Activated CD4-positive, alpha-beta memory T cell treated with anti-CD3 and anti-CD28 coated beads, Interleukin-2, amount 10 ng/mL, durations not matched to agents 7 days and 5 days (primary cell): Measurements from ENCODE around the gene MAD1L1. TPM values are rescaled to one million over a fixed set of nuclear protein-coding genes. Genes with fewer than 3 reads are reported as not detected.
A peak's percentile ranks its signal among the peaks of the same experiment; 100 is the strongest.
"Not testable (repeated sequence)": the region's sequence is repeated elsewhere in the genome, so short reads cannot be mapped to it uniquely, and the experiment has no call there.

Experiments used
- CTCF ChIA-PET: fragments of 350-600 bp; sonication (Branson Sonifier 250); formaldehyde crosslinking; loops from one replicate; lab custom pipeline; 2021; ENCODE audit warnings: antibody characterized with exemption, inconsistent platforms; lab: Charles Lee
- POLR2A ChIA-PET: fragments of 350-600 bp; sonication (Branson Sonifier 250); formaldehyde crosslinking; loops from one replicate; lab custom pipeline; 2021; ENCODE audit warnings: antibody characterized with exemption; lab: Charles Lee
- DNase-seq: peaks from one replicate; pipeline ENCODE4 v3.0.0-alpha.2; 2020
- H3K27ac Mint-ChIP-seq: one replicate; pipeline ENCODE4 v1.8.0; 2021; ENCODE audit warnings: mild to moderate bottlenecking, mixed read lengths
- H3K27me3 Mint-ChIP-seq: one replicate; pipeline ENCODE4 v1.8.0; 2021; ENCODE audit warnings: mixed read lengths
- H3K36me3 Mint-ChIP-seq: one replicate; pipeline ENCODE4 v1.8.0; 2021; ENCODE audit warnings: low read depth, mixed read lengths
- H3K4me1 Mint-ChIP-seq: one replicate; pipeline ENCODE4 v1.8.0; 2021; ENCODE audit warnings: mixed read lengths
- H3K4me3 Mint-ChIP-seq: one replicate; pipeline ENCODE4 v1.8.0; 2021; ENCODE audit warnings: mild to moderate bottlenecking, mixed read lengths
- H3K9me3 Mint-ChIP-seq: one replicate; pipeline ENCODE4 v1.8.0; 2021; ENCODE audit warnings: mixed read lengths
- total RNA-seq, 2 experiments: library from RNA; stranded (reverse); gene quantifications; one replicate each; pipeline ENCODE4 v1.2.3, GENCODE V29; 2021

Gene MAD1L1
- total RNA-seq, 2 experiments from 2014 or later = 120 to 136 TPM

DNA sequence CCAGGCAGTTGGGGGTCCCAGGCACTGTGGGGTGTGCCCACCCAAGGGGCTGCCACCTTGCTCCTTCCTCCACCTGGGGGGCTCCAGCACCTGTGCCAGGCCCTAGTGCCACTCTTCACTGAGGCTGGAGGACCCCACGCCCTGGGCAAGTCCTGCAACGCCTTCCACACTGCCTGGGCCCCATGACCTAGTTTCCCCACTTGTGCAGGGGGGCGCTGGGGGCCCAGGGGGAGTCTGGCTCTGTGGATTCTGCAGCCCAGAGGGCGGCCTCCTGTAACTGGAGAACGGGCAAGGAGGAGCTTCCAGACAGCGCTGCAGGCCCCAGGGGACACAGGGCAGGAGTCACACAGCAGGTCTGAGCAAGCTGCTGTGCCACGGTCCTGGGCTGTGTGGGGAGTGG is 416.3 kb downstream of the MAD1L1 start:
- POLR2A ChIA-PET, H3K4me1 Mint-ChIP-seq, CTCF ChIA-PET, H3K36me3 Mint-ChIP-seq, H3K9me3 Mint-ChIP-seq, H3K27ac Mint-ChIP-seq, H3K4me3 Mint-ChIP-seq: not testable (repeated sequence)
- peak; percentile 9 for DNase-seq
- peaks cover 13% of the 10 kb centered on the region for H3K27me3 Mint-ChIP-seq

DNA sequence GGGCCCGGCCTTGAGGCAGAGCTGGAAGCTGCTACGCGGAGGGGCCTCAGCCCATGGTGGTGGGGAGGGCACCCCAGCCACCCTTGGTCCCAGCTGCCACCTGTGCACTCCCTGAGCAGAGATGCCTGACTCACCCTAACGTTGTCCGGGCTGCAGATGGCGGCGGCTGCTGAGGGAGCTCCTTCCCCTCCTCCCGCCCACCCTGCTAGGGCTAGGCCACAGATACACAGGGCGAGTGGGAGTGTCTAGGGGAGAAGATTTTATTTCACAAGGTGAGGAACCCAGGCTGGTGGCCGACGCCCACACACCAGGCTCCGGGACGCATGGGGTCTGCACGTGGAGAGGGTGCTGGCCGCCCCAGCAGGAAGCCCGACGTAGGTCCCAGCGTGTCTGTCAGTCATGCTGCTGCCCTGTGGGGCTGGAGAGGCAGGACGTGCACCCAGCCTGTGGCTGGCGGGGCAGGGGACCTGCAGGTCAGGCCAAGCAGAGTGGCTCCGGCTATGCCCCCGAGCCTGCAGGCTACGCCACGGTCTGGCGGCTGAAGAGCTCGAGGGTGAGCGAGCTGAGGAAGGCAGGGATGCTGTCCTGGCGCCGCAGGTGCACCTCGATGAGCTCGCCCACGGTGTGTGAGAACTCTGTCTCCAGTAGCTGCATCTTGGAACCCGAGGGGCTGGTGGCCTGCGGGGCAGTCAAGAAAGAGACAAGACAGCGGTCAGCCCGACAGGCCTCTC is 417.0 kb downstream of the MAD1L1 start:
- H3K27me3 Mint-ChIP-seq, POLR2A ChIA-PET, H3K9me3 Mint-ChIP-seq, H3K27ac Mint-ChIP-seq, H3K4me3 Mint-ChIP-seq, CTCF ChIA-PET, H3K4me1 Mint-ChIP-seq, DNase-seq, H3K36me3 Mint-ChIP-seq: not testable (repeated sequence)

DNA sequence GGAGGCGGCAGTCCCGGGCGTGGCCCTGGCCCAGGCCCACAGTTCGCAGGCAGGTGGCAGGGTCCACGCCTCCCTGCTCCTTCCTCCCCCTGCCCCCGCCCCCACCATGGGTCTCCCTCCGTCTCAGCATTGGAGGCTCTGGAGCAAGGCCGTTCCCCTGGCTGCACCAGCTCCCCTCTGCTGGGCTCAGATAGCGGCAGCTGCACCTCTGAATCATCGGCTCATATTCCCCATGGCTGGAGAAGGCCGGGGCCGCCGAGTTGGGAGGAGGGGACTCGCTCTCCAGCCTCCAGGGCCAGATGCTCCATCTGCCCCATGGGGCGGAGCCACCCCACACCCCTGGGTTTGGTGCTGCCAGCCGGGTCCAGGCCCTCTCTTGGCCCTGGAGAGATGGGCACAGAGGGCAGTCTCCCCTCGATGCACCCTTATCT is 417.7 kb downstream of the MAD1L1 start:
- CTCF ChIA-PET = interaction anchor here (0.7 kb wide), 1 partner anchor 9 kb away, joined by 3 read pairs; no protein-coding TSS in a partner anchor
- POLR2A ChIA-PET = no interaction called here
- Mint-ChIP-seq H3K27ac (no peak overlapping the region), H3K36me3 (no peaks in the 10 kb centered on the region), H3K4me1 (peaks cover 7% of the 10 kb centered on the region), H3K4me3 (no peak overlapping the region), H3K9me3 (no peaks in the 10 kb centered on the region), H3K27me3 (peaks cover 7% of the 10 kb centered on the region)
- no peak for DNase-seq

DNA sequence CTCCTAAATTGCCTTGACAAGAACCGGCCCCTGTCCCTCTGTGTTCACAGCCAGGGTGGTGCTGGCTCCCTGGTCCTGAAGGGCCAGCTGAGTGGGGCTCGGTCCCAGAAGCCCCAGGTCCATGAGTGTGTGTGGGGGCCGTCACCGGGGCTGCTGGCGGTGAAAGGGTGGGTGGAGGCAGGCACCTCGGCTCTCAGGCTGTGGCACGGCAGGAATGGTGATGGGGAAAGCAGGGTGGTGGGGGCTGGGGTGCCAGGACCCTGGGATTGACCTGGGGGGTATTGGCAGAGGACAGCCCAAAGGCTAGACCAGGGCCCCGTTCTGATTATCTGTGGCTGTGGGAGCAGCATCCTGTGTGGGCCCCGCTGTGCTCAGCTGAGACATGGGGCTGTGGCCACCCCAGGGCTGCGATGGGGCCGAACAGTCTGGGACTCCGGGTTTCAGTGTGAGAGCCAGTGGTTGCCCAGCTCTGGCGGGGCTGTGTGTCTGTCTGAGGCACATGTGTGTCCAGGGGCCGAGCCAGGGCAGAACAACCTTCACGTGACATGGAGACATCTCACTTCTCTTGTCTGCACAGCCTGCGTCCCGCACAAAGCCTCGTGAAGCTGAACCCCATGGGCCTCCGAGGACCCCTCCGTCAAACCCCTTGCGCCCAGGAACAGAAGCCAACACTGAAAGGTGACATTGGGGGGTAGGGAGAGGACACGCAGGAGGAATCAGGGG is 418.5 kb downstream of the MAD1L1 start:
- CTCF ChIA-PET = interaction anchor here (0.7 kb wide), 1 partner anchor 8 kb away, joined by 3 read pairs; no protein-coding TSS in a partner anchor
- Mint-ChIP-seq H3K27ac (no peak overlapping the region), H3K4me1 (no peaks in the 10 kb centered on the region), H3K9me3 (no peaks in the 10 kb centered on the region), H3K4me3 (no peak overlapping the region), H3K27me3 (peaks cover 2% of the 10 kb centered on the region), H3K36me3 (no peaks in the 10 kb centered on the region)
- POLR2A ChIA-PET = no interaction called here
- no peak for DNase-seq

DNA sequence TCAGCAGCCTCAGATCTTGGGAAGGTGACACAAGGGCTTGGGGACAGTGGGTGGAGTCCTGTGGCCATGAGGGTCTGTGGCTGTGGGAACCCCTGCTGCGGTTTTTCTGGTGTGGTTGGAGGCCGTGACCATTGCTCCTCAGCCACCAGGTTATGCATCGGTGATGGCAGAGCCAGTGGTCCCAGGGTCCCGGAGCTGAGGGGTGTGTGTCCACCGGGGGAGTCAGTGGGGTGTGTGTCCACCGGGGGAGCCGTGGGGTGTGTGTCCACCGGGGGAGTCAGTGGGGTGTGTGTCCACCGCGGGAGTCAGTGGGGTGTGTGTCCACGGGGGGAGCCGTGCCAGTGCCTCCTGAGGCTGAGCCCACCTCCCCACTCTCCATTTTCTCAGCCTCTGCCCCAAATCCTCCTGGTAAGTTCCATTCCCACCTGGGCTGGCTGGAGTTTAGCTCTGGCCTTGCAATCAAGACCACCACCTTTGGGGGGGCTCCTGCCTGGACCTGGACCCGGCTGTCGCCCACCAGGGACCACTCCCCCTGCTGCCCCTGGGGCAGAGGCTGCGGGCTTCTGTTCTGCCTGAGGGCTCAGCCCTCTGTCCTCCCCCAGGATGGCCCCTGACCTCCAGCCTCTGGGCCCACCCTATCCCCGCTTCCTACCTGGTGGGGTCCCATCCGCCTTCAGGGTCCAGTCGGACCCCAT is 419.2 kb downstream of the MAD1L1 start:
- Mint-ChIP-seq H3K4me1 (no peaks in the 10 kb centered on the region), H3K27ac (no peak overlapping the region), H3K27me3 (no peaks in the 10 kb centered on the region), H3K4me3 (no peak overlapping the region), H3K36me3 (no peaks in the 10 kb centered on the region), H3K9me3 (no peaks in the 10 kb centered on the region)
- ChIA-PET POLR2A (no interaction called here), CTCF (no interaction called here)
- DNase-seq = no peak

DNA sequence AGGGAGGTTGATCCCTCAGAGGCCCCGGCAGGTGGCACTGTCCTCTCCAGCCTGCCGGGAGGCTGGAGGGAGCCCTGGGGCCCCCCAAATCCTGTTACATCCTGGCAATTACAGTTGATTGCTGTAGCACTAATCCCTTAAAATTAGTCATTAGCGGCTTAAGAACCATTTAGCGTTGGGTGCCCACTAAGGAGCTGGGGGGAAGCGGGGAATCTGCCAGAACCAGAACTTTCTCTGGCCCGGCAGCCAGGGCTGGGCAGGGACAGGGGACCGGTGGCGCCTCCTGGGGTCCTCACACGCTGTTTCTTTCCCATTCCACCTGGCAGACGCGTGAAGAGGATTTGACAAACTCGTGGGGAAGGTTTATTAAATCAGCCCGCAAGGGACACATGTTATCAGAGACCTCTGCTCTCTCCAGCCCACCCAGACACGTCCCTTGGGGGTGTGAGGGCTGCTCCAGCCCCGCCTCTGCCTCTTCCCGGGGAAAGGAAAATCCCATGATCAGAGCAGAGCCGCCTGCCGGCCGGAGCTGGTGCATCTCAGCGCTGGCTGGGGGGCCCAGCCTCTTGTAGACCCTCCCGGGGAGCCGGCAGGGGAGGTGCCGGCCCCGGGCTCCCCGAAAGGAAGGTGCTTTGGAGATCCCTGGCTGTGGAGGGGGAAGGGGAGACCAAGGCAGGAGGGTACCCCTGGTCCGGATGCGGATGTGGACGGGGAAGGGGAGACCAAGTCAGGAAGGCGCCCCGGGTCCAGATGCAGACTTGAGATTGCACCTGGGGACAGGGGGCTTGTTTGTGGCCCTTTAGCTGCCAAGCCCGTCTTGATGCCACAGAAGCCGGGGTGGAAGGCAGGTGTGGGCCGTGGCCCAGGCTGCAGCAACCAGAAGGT is 420.0 kb downstream of the MAD1L1 start:
- ChIA-PET POLR2A (no interaction called here), CTCF (no interaction called here)
- no peak for DNase-seq
- Mint-ChIP-seq H3K4me1 (no peaks in the 10 kb centered on the region), H3K27ac (no peak overlapping the region), H3K27me3 (no peaks in the 10 kb centered on the region), H3K4me3 (no peak overlapping the region), H3K9me3 (no peaks in the 10 kb centered on the region), H3K36me3 (no peaks in the 10 kb centered on the region)

DNA sequence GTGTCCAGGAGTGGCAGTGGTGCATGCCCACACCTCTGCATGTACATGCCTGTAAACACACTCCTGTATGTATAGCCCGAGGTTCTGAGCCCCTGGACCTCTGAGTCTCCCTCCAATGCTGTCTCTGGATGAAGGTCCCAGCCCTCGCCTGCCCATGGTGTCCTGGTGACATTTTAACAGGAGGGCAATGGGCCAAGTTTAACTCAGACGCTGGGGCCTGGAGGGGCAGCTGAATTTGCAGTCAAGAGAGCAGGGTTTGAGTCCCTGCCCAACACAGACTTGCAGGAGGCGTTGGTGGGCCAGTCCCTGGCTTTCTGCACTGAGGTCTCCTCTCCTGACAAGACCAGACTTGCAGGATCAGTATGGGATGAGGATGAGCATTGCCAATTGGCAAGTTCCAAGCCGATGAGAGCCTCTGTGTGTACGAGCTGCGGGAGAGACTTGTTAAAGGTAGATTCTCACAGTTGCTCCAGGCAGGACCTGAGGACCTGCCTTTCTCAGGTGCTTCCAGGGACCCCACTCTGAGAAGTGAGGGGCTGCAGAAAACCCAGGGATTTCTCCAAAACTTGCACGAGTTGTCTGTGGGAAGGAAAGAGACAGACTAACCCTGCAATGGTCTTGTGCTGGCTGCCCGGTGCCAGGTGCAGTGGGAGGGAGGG is 420.8 kb downstream of the MAD1L1 start:
- Mint-ChIP-seq H3K36me3 (no peaks in the 10 kb centered on the region), H3K4me1 (no peaks in the 10 kb centered on the region), H3K4me3 (no peak overlapping the region), H3K27me3 (no peaks in the 10 kb centered on the region), H3K9me3 (no peaks in the 10 kb centered on the region), H3K27ac (no peak overlapping the region)
- ChIA-PET CTCF (no interaction called here), POLR2A (no interaction called here)
- DNase-seq = no peak

DNA sequence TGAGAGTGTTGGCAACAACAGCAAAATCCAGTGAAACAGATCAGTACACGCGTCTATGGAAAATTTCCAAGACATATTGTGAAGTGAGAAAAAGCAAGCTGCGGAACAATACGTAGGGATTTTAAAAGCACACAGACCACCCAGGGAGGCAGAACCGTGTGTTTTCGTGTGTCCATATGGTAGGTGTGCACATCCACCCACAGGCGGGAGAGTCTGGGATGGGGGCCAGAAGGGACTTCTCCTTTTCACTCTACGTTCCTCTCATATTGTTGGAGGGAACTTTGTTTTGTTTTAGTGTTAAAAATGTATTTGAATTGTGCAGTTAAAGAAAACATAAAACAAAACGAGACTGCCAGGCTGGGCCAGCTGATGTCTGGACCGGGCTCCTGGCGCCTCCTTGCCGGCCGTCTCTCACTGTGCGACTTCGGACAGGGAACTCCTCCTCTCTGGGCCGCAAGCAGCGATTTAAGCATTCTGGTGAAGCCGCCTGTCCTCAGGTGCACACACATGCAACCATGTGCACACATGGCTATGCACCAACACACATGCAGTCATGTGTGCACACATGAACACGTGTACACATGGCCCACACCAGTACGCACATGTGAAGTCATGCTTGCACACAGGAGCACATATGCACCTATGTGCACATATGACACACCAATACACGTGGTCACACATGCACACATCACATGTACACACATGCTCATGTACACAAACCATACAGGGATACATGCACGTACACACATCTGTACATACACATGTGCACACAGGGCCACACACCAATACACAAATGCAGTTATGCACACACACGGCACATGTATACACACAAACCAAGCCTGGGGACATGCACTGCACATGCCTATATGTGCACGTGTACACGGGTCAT is 421.5 kb downstream of the MAD1L1 start:
- H3K4me1 Mint-ChIP-seq = no peaks in the 10 kb centered on the region
- H3K9me3 Mint-ChIP-seq = no peaks in the 10 kb centered on the region
- no peaks in the 10 kb centered on the region for H3K27me3 Mint-ChIP-seq
- ChIA-PET CTCF (no interaction called here), POLR2A (no interaction called here)
- H3K36me3 Mint-ChIP-seq = no peaks in the 10 kb centered on the region
- no peak for DNase-seq
- H3K4me3 Mint-ChIP-seq = no peak overlapping the region
- no peak overlapping the region for H3K27ac Mint-ChIP-seq

DNA sequence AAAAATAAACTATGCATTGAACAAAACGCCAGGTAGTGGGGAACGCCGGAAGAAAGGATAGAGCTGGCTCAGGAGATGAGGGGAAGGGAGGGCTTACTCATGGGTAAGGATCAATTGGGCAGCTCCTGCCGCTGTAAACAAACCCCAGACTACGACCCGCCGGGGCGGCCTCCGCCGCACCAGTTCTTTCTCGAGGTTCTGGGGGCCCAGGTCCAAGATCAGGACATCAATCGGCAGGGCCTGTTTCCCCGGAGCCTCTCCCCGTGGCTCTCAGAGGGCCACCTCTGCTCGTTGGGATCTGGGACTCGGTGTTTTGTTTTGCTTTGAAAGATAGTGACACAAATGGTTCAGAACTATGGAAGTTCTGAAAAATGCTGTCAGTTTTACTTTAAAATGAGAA is 422.2 kb downstream of the MAD1L1 start:
- CTCF ChIA-PET = no interaction called here
- Mint-ChIP-seq H3K9me3 (no peaks in the 10 kb centered on the region), H3K4me1 (no peaks in the 10 kb centered on the region), H3K4me3 (no peak overlapping the region), H3K36me3 (no peaks in the 10 kb centered on the region), H3K27ac (no peak overlapping the region), H3K27me3 (no peaks in the 10 kb centered on the region)
- POLR2A ChIA-PET = no interaction called here
- DNase-seq = no peak

DNA sequence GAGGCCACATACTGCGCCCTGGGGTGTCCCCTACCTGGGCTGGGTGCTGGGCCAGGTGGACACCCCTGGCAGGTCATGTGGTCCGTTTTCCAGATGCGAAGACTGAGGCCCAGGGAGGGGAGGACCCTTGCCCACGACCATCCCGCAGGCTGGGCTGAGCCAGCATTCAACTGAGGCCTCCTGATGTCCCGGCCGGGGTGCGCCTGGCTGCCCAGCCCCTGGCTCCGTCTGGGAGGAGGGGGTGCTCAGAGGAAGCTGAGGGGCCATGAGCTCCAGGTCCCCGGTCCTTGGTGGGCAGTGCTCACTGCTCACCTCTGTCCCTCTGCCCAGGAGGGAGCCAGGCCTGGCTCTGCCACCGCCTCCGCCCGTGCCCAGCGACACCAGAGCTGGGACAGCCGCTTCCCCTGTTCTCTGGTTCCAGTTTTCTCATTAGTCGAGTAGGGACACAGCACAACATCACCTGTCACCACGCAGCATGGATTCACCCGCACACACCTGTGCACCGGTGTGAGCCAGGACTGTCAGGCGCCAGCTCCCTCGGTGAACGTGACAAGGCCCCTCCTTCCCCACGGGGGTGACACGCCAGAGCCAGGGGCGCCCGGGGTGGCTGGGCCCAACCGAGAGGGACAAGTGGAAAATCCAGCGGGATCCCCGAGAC is 423.0 kb downstream of the MAD1L1 start:
- POLR2A ChIA-PET = no interaction called here
- DNase-seq = no peak
- CTCF ChIA-PET = no interaction called here

DNA sequence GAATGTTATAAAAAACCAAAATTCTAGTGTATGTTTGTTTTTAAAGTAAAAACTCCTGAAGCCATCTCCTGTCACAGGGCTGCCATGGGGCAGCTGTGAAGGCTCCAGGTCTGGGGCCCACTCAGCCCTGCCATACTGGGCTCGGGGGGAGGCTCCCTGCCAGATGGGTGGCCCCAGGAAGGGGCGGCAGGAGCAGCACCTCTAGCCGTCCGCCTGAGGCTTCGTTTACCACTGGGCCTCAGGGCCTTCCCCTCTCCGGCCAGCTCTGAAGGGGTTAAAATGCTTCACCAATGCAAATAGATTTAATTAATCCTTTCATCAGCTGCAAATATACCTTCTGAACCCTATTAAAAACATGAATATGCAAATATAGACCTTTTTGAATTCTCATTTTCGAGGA is 423.7 kb downstream of the MAD1L1 start:
- H3K4me3 Mint-ChIP-seq = no peak overlapping the region
- CTCF ChIA-PET = no interaction called here
- peaks cover 2% of the 10 kb centered on the region for H3K27me3 Mint-ChIP-seq
- no peak overlapping the region for H3K27ac Mint-ChIP-seq
- no peak for DNase-seq
- POLR2A ChIA-PET = no interaction called here
- no peaks in the 10 kb centered on the region for H3K36me3 Mint-ChIP-seq
- no peaks in the 10 kb centered on the region for H3K9me3 Mint-ChIP-seq
- H3K4me1 Mint-ChIP-seq = no peaks in the 10 kb centered on the region

More for the DNA sequence above, 423.0 kb downstream of the MAD1L1 start:
- Mint-ChIP-seq H3K27me3 (peaks cover 2% of the 10 kb centered on the region), H3K4me1 (no peaks in the 10 kb centered on the region), H3K27ac (no peak overlapping the region), H3K4me3 (no peak overlapping the region), H3K36me3 (no peaks in the 10 kb centered on the region), H3K9me3 (no peaks in the 10 kb centered on the region)
